MM.1S (cell line): Measurements from ENCODE around the gene PDE6D.

Source experiments
- DNase-seq: peaks from one replicate; pipeline ENCODE4 v3.0.0-alpha.2; 2015
- H2AFZ ChIP-seq: fragments of 300-600 bp; sonication (generic); 2 replicates; pipeline ENCODE4 v1.6.0; 2016; ENCODE audit warnings: antibody characterized with exemption, low read length
- H3F3A ChIP-seq: fragments of 300-600 bp; sonication (generic); 2 replicates; pipeline ENCODE4 v1.6.1; 2016; ENCODE audit warnings: mild to moderate bottlenecking, antibody characterized with exemption, low read length, moderate library complexity, mixed read lengths; ENCODE audit not compliant: insufficient read depth
- H3K27ac ChIP-seq: fragments of 300-600 bp; sonication (generic); 2 replicates; pipeline ENCODE4 v1.5.1; 2016; ENCODE audit warnings: mild to moderate bottlenecking, low read length
- H3K27me3 ChIP-seq: fragments of 300-600 bp; sonication (generic); replicated peaks from 2 replicates; pipeline ENCODE4 v1.6.0; 2016; ENCODE audit warnings: low read length; ENCODE audit not compliant: insufficient read depth
- H3K36me3 ChIP-seq: fragments of 300-600 bp; sonication (generic); replicated peaks from 2 replicates; pipeline ENCODE4 v1.6.1; 2016; ENCODE audit warnings: mild to moderate bottlenecking, low read length, mixed read lengths; ENCODE audit not compliant: insufficient read depth
- H3K4me1 ChIP-seq: fragments of 300-600 bp; sonication (generic); 2 replicates; pipeline ENCODE4 v1.6.1; 2016; ENCODE audit warnings: low read length, mixed read lengths
- H3K4me2 ChIP-seq: fragments of 300-600 bp; sonication (generic); 2 replicates; pipeline ENCODE4 v1.6.0; 2016; ENCODE audit warnings: low read depth, low read length
- H3K4me3 ChIP-seq: fragments of 300-600 bp; sonication (generic); 2 replicates; pipeline ENCODE4 v1.5.1; 2016; ENCODE audit warnings: low read length, mixed read lengths
- H3K79me2 ChIP-seq: fragments of 300-600 bp; sonication (generic); 2 replicates; pipeline ENCODE4 v1.6.1; 2016; ENCODE audit warnings: mixed run types, low read length, mixed read lengths
- H3K9ac ChIP-seq: fragments of 300-600 bp; sonication (generic); 2 replicates; pipeline ENCODE4 v1.6.1; 2016; ENCODE audit warnings: low read length, mixed read lengths
- H3K9me2 ChIP-seq: fragments of 300-600 bp; sonication (generic); replicated peaks from 2 replicates; pipeline ENCODE4 v1.6.1; 2016; ENCODE audit warnings: mild to moderate bottlenecking, low read length, mixed read lengths; ENCODE audit not compliant: insufficient read depth
- H3K9me3 ChIP-seq: fragments of 300-600 bp; sonication (generic); replicated peaks from 2 replicates; pipeline ENCODE4 v1.6.1; 2016; ENCODE audit warnings: mild to moderate bottlenecking, low read length, mixed read lengths; ENCODE audit not compliant: insufficient read depth
- H4K20me1 ChIP-seq: fragments of 300-600 bp; sonication (generic); 2 replicates; pipeline ENCODE4 v1.6.1; 2016; ENCODE audit warnings: mild to moderate bottlenecking, low read length, moderate library complexity, mixed read lengths; ENCODE audit not compliant: insufficient read depth
- CTCF ChIP-seq: fragments of 300-600 bp; sonication (generic); IDR thresholded peaks from 2 replicates; pipeline ENCODE4 v1.5.1; 2016; ENCODE audit warnings: antibody characterized with exemption, low read length, mixed read lengths
- EZH2 ChIP-seq: fragments of 300-600 bp; sonication (generic); optimal IDR thresholded peaks from 2 replicates; pipeline ENCODE3; 2017; ENCODE audit warnings: low read depth, mild to moderate bottlenecking, antibody characterized with exemption, low read length, mixed read lengths
- EZH2phosphoT487 ChIP-seq: fragments of 300-600 bp; sonication (generic); IDR thresholded peaks from 2 replicates; pipeline ENCODE4 v1.6.1; 2018; ENCODE audit warnings: antibody characterized with exemption, low read length

PDE6D gene

GRCh38 chr2:231686192-231687100 lies 94.6 kb downstream of the PDE6D start:
- Histone ChIP-seq H3K9me3 (no peaks in the 10 kb centered on the region), H3K27me3 (no peaks in the 10 kb centered on the region), H3K27ac (no peak overlapping the region), H3F3A (no peaks in the 10 kb centered on the region), H4K20me1 (no peaks in the 10 kb centered on the region), H3K4me1 (no peaks in the 10 kb centered on the region), H3K79me2 (no peaks in the 10 kb centered on the region), H2AFZ (no peak overlapping the region), H3K4me3 (no peak overlapping the region), H3K4me2 (no peak overlapping the region), H3K36me3 (no peaks in the 10 kb centered on the region), H3K9ac (no peak overlapping the region), H3K9me2 (no peaks in the 10 kb centered on the region)
- DNase-seq = no peak
- no peak for TF ChIP-seq EZH2
- TF ChIP-seq EZH2phosphoT487 = no peak
- TF ChIP-seq CTCF = no peak

DNA sequence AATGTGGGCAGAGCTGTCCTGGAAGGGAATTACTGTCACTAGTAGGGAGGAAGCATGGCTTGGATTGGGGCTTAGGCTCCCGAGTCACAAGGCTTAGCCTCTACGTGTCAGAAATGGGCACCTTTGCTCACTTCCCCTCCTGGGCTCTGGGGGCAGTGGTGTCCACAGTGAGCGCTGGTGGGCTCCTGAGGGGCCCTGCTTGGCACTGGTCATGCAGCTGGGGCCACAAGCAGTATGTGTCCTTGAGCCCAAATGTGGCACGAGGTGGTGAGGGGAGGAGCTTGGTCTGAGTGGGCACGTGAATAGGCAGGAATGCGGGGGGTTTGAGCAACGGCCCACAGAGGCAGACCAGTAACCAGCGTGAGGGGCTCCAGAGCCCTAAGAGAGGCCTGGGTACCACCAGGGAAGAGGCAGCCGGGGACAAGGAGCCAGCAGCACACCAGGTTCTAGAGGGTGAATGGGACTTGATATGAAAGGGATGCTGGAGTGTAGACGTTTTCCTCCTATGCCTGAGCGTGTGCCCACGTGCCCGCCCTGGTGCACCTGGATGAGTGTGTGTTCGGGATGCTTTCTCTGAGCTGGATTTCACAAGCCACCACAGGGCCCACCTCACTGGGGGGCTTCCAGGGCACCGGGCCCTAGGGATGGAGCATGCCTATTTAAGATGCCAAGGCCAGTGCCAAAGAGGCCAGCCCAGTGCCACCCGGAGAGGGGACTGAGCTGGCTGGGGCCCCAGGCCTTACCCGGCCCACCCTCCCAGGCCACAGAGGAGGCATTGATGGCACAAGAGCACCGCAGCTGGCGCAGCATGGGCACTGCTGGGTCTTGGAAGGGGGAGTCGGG lies 95.5 kb downstream of the PDE6D start:
- Histone ChIP-seq H3K27ac (no peak overlapping the region), H3K9me3 (no peaks in the 10 kb centered on the region), H3F3A (no peaks in the 10 kb centered on the region), H3K36me3 (no peaks in the 10 kb centered on the region), H3K79me2 (no peaks in the 10 kb centered on the region), H4K20me1 (no peaks in the 10 kb centered on the region), H3K4me2 (no peak overlapping the region), H3K9ac (no peak overlapping the region), H3K9me2 (no peaks in the 10 kb centered on the region), H2AFZ (no peak overlapping the region), H3K4me1 (no peaks in the 10 kb centered on the region), H3K27me3 (no peaks in the 10 kb centered on the region), H3K4me3 (no peak overlapping the region)
- no peak for DNase-seq
- no peak for TF ChIP-seq EZH2
- TF ChIP-seq CTCF = peak; percentile 11
- no peak for TF ChIP-seq EZH2phosphoT487

DNA sequence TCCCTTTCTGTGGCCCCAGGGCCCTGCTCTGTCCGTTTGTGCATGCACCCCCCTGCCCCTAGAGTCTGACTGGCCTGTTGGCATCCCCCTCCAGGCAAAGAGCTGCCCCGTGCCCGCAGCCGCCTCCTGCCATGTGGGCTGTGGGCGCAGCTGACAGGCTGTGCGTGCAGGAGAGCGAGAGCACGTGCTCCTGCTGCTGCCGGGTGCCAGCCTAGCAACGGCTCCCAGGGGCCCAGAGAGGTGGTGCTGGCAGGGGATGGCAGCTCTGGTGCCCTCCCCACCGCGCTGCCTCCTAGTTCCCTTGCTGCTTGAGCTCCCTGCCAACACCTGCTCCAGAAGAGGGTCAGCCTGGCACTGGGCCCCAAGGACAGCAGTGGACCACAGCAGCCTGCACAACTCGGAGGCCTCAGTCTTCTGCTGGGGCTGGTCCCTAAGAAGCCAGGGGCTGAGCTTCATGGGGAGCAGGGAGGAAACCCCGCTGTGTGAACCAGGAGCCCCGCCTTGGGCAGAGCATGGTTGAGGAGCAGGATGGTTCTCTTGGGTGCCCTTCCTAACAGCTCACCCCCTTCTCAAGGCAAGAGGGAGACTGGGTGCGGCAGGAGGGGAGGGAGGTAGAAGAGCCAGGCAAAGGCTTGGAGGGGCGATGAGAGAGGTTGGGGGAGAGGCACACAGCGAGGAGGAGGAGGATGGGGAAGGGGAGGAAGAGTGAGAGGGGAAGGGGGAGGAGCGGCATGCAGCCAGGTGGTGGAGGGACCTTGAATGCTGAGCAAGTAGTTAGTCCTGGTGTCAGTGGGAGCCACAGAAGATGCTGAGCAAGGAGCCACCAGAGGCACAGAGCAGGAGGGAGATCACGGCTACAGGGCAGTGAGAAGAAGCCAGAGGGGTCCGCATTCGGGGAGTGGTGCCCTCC lies 96.5 kb downstream of the PDE6D start:
- no peak overlapping the region for H3K4me2 ChIP-seq
- no peaks in the 10 kb centered on the region for H3K79me2 ChIP-seq
- TF ChIP-seq EZH2 (no peak), EZH2phosphoT487 (no peak), CTCF (no peak)
- no peak overlapping the region for H3K4me3 ChIP-seq
- H4K20me1 ChIP-seq = no peaks in the 10 kb centered on the region
- no peak overlapping the region for H3K27ac ChIP-seq
- no peaks in the 10 kb centered on the region for H3F3A ChIP-seq
- no peaks in the 10 kb centered on the region for H3K9me2 ChIP-seq
- DNase-seq = no peak
- no peaks in the 10 kb centered on the region for H3K27me3 ChIP-seq
- H3K9me3 ChIP-seq = no peaks in the 10 kb centered on the region
- no peak overlapping the region for H3K9ac ChIP-seq
- no peaks in the 10 kb centered on the region for H3K4me1 ChIP-seq
- H2AFZ ChIP-seq = no peak overlapping the region
- no peaks in the 10 kb centered on the region for H3K36me3 ChIP-seq
